NT2/D1 (cell line): ENCODE measurements around the gene NACC2.

Source experiments
- YY1 ChIP-seq: IDR thresholded peaks from 2 replicates; pipeline ENCODE4 v1.6.1; 2011; ENCODE audit not compliant: insufficient read length, insufficient read depth
- ZNF274 ChIP-seq: IDR thresholded peaks from 2 replicates; pipeline ENCODE4 v1.6.1; 2011; ENCODE audit warnings: mild to moderate bottlenecking, low read depth, low read length

- TF ChIP-seq YY1: no peak
- TF ChIP-seq ZNF274: no peak
Measured at GRCh38 chr9:135993409-135993742, 101.7 kb downstream of the NACC2 start.
